IMR-90 (cell line): ENCODE results near the gene NAV2. TPM values are rescaled to one million over a fixed set of nuclear protein-coding genes. Genes with fewer than 3 reads are reported as not detected.

Experiments used
- ATAC-seq: fragments of 200-7000 bp; cut with Tn5 transposase; 2 replicates; pipeline ENCODE4 v1.9.1; 2020; ENCODE audit warnings: low read depth, mild to moderate bottlenecking, moderate library complexity
- BruUV-seq: library from RNA; stranded (reverse); fragments of 400-500 nt; replicated peaks from 2 replicates; lab custom pipeline; 2021; lab: Mats Ljungman, UMichigan
- CTCF ChIA-PET: fragments of 300-600 bp; formaldehyde crosslinking; extraction: SDS; loops from one replicate; lab custom pipeline; 2021; ENCODE audit warnings: antibody characterized with exemption; lab: Yijun Ruan, JAX
- POLR2A ChIA-PET: fragments of 300-600 bp; sonication (Branson Sonifier 250); formaldehyde crosslinking; loops from one replicate; lab custom pipeline; 2022; ENCODE audit warnings: antibody characterized with exemption; ENCODE audit not compliant: unreplicated experiment; lab: Charles Lee
- DNase-seq: peaks from one replicate; pipeline ENCODE4 v3.0.0; 2013
- H2AFZ ChIP-seq: replicated peaks from 2 replicates; pipeline ENCODE3; 2013; ENCODE audit warnings: low read length, mild to moderate bottlenecking; ENCODE audit not compliant: poor library complexity
- H2AK5ac ChIP-seq: 2 replicates; pipeline ENCODE4 v1.6.1; 2013; ENCODE audit warnings: low read depth, low read length, inconsistent platforms
- H2AK9ac ChIP-seq: replicated peaks from 2 replicates; pipeline ENCODE3; 2013; ENCODE audit warnings: mild to moderate bottlenecking, low read depth, low read length, moderate library complexity; ENCODE audit not compliant: poor library complexity
- H2BK120ac ChIP-seq: 2 replicates; pipeline ENCODE4 v1.6.1; 2013; ENCODE audit warnings: low read depth, low read length, inconsistent platforms
- H2BK15ac ChIP-seq: 3 replicates; pipeline ENCODE4 v1.6.1; 2013; ENCODE audit warnings: low read depth, low read length, inconsistent platforms
- H2BK20ac ChIP-seq: 2 replicates; pipeline ENCODE4 v1.6.1; 2013; ENCODE audit warnings: low read depth, mild to moderate bottlenecking, inconsistent platforms, low read length, moderate library complexity
- H2BK5ac ChIP-seq: 2 replicates; pipeline ENCODE4 v1.6.1; 2013; ENCODE audit warnings: mild to moderate bottlenecking, low read depth, low read length, inconsistent platforms; ENCODE audit not compliant: poor library complexity, severe bottlenecking
- H3K14ac ChIP-seq: replicated peaks from 2 replicates; pipeline ENCODE4 v1.6.1; 2013; ENCODE audit warnings: low read depth, low read length, inconsistent platforms
- H3K18ac ChIP-seq: 2 replicates; pipeline ENCODE4 v1.6.1; 2013; ENCODE audit warnings: low read depth, low read length, control low read depth
- H3K23ac ChIP-seq: 2 replicates; pipeline ENCODE4 v1.6.1; 2013; ENCODE audit warnings: low read depth, low read length, inconsistent platforms
- H3K27ac ChIP-seq: 2 replicates; pipeline ENCODE4 v1.5.1; 2013; ENCODE audit warnings: mild to moderate bottlenecking, control low read depth, low read length; ENCODE audit not compliant: insufficient read depth
- H3K27me3 ChIP-seq: 2 replicates; pipeline ENCODE4 v1.6.1; 2013; ENCODE audit warnings: low read length; ENCODE audit not compliant: control insufficient read depth, insufficient read depth
- H3K36me3 ChIP-seq: 2 replicates; pipeline ENCODE4 v1.6.1; 2013; ENCODE audit warnings: low read length, mixed read lengths; ENCODE audit not compliant: control insufficient read depth, insufficient read depth
- H3K4ac ChIP-seq: 2 replicates; pipeline ENCODE4 v1.6.1; 2013; ENCODE audit warnings: low read depth, low read length, inconsistent platforms
- H3K4me1 ChIP-seq: 2 replicates; pipeline ENCODE4 v1.6.1; 2013; ENCODE audit warnings: low read length, mixed read lengths; ENCODE audit not compliant: control insufficient read depth, insufficient read depth
- H3K4me2 ChIP-seq: 2 replicates; pipeline ENCODE4 v1.6.1; 2013; ENCODE audit warnings: low read depth, mild to moderate bottlenecking, control low read depth, low read length, moderate library complexity
- H3K4me3 ChIP-seq: 2 replicates; pipeline ENCODE4 v1.5.1; 2013; ENCODE audit warnings: low read depth, mild to moderate bottlenecking, control low read depth, low read length, moderate library complexity; ENCODE audit not compliant: insufficient read depth
- H3K56ac ChIP-seq: 2 replicates; pipeline ENCODE4 v1.6.1; 2013; ENCODE audit warnings: low read length, inconsistent platforms; ENCODE audit not compliant: insufficient read depth; ENCODE audit errors: extremely low read depth
- H3K79me1 ChIP-seq, 2 experiments: 2 replicates each; pipeline ENCODE4 v1.6.1; 2013; ENCODE audit warnings: low read length in 2 of 2, inconsistent platforms in 1 of 2, low read depth in 1 of 2
- H3K9ac ChIP-seq: 2 replicates; pipeline ENCODE4 v1.6.1; 2013; ENCODE audit warnings: low read depth, low read length, control low read depth
- H3K9me1 ChIP-seq: 2 replicates; pipeline ENCODE4 v1.6.1; 2013; ENCODE audit warnings: low read length, inconsistent platforms; ENCODE audit not compliant: insufficient read depth
- H3K9me3 ChIP-seq: 2 replicates; pipeline ENCODE4 v1.6.1; 2013; ENCODE audit warnings: low read length; ENCODE audit not compliant: control insufficient read depth, insufficient read depth
- H4K20me1 ChIP-seq: 2 replicates; pipeline ENCODE4 v1.6.1; 2013; ENCODE audit warnings: low read length, inconsistent platforms; ENCODE audit not compliant: insufficient read depth
- H4K5ac ChIP-seq: 2 replicates; pipeline ENCODE4 v1.6.1; 2013; ENCODE audit warnings: mild to moderate bottlenecking, low read depth, low read length, control low read depth
- H4K8ac ChIP-seq, 2 experiments: 2 replicates each; pipeline ENCODE4 v1.6.1; 2013; ENCODE audit warnings: low read depth in 2 of 2, low read length in 2 of 2, control low read depth in 1 of 2, inconsistent platforms in 1 of 2
- H4K91ac ChIP-seq: 2 replicates; pipeline ENCODE4 v1.6.1; 2013; ENCODE audit warnings: low read depth, low read length, inconsistent platforms; ENCODE audit not compliant: insufficient read depth
- CEBPB ChIP-seq: IDR thresholded peaks from 2 replicates; pipeline ENCODE4 v1.6.1; 2012; ENCODE audit warnings: low read depth, low read length, improper control_type of control experiment
- CTCF ChIP-seq: conservative IDR thresholded peaks from 2 replicates; pipeline ENCODE4 v1.5.1; 2012; ENCODE audit warnings: mild to moderate bottlenecking, low read depth, low read length, improper control_type of control experiment
- ELK1 ChIP-seq: fragments of 150-350 bp; IDR thresholded peaks from 2 replicates; pipeline ENCODE4 v1.6.1; 2016; ENCODE audit warnings: low read depth, mild to moderate bottlenecking, low read length, moderate library complexity, borderline replicate concordance
- FOS ChIP-seq: fragments of 150-350 bp; IDR thresholded peaks from 2 replicates; pipeline ENCODE4 v1.6.1; 2016; ENCODE audit warnings: low read depth, low read length
- MAFK ChIP-seq: IDR thresholded peaks from 2 replicates; pipeline ENCODE4 v1.6.1; 2012; ENCODE audit warnings: low read depth, low read length, improper control_type of control experiment
- MXI1 ChIP-seq: IDR thresholded peaks from 2 replicates; pipeline ENCODE4 v1.6.1; 2012; ENCODE audit warnings: low read depth, mild to moderate bottlenecking, low read length, moderate library complexity, borderline replicate concordance
- NFE2L2 ChIP-seq: fragments of 150-350 bp; IDR thresholded peaks from 2 replicates; pipeline ENCODE4 v1.6.1; 2016; ENCODE audit warnings: low read depth, mild to moderate bottlenecking, low read length
- RFX5 ChIP-seq: IDR thresholded peaks from 2 replicates; pipeline ENCODE4 v1.8.0; 2012; ENCODE audit warnings: low read depth, mild to moderate bottlenecking, low read length, moderate library complexity
- SMC3 ChIP-seq: fragments of 150-350 bp; IDR thresholded peaks from 2 replicates; pipeline ENCODE4 v1.6.1; 2016; ENCODE audit warnings: low read depth, mild to moderate bottlenecking, antibody characterized with exemption, low read length, moderate library complexity
- USF2 ChIP-seq: fragments of 150-350 bp; IDR thresholded peaks from 2 replicates; pipeline ENCODE4 v1.6.1; 2017; ENCODE audit warnings: mild to moderate bottlenecking, antibody characterized with exemption, low read length, low read depth
- WGBS, 2 experiments: methylation state at CpG; one replicate each; pipeline versions ENCODE4 v1.1.5 to v1.1.7; 2013; ENCODE audit warnings: missing lambda C conversion rate in 2 of 2; ENCODE audit not compliant: insufficient read length in 1 of 2; ENCODE audit errors: extremely low coverage in 2 of 2; 5-methylcytosine and 5-hydroxymethylcytosine counted together
- dilution Hi-C: fragments of 300-500 bp; cut with HindIII; formaldehyde crosslinking; loops from one replicate; pipeline ENCODE4 v1.14.3; 2018; ENCODE audit warnings: low sequenced_read_pairs; ENCODE audit not compliant: unreplicated experiment
- in situ Hi-C: fragments of 300-500 bp; cut with MboI; formaldehyde crosslinking; loops from 3 replicates; pipeline ENCODE4 v1.14.3; 2019; ENCODE audit warnings: low sequenced_read_pairs, inconsistent platforms, mixed read lengths
- intact Hi-C: fragments of 100-400 bp; cut with micrococcal nuclease; formaldehyde crosslinking; loops from 2 replicates; pipeline ENCODE4 v1.10.0; 2022
- polyA plus RNA-seq, 3 experiments: library from polyadenylated mRNA; depleted of rRNA; stranded (reverse); fragments of >200 nt; gene quantifications; 2 replicates each; pipeline ENCODE4 v1.2.3, GENCODE V29; 2012; ENCODE audit warnings: low replicate concordance in 1 of 3
- total RNA-seq: library from RNA; depleted of rRNA; stranded (reverse); fragments of >200 nt; gene quantifications from 2 replicates; pipeline ENCODE4 v1.2.3, GENCODE V29; 2012

The NAV2 gene
- total and polyA plus RNA-seq, 2 of the 4 experiments (the other 2 are of a cell fraction): 4.5 to 12.6 TPM

- peaks cover 20% of the 10 kb centered on the region for H3K36me3 ChIP-seq
- H3K4me3 ChIP-seq: no peak overlapping the region
Observed at GRCh38 chr11:19946681-19947080, 234.0 kb downstream of the NAV2 start.

More at GRCh38 chr11:19946681-19947080, 234.0 kb downstream of the NAV2 start:
- Histone ChIP-seq H3K9me1 (no peaks in the 10 kb centered on the region), H3K18ac (no peak overlapping the region), H2BK120ac (no peak overlapping the region), H3K27me3 (no peaks in the 10 kb centered on the region), H3K79me1 (peaks cover 2 to 3% of the 10 kb centered on the region in 2 experiments; a peak in 3 of 4 replicates), H3K4me2 (no peak overlapping the region), H2AK9ac (no peak overlapping the region), H2BK20ac (no peak overlapping the region), H2BK15ac (no peak overlapping the region), H2BK5ac (no peak overlapping the region), H3K9ac (no peak overlapping the region), H3K27ac (no peak overlapping the region), H4K20me1 (peaks cover 1% of the 10 kb centered on the region; the same call in 1 of the 2 replicates), H2AK5ac (no peak overlapping the region), H3K4ac (no peak overlapping the region), H3K56ac (no peak overlapping the region), H3K23ac (no peak overlapping the region), H4K8ac (no peak overlapping the region), H4K5ac (no peak overlapping the region), H3K4me1 (peaks cover 1% of the 10 kb centered on the region; the same call in 1 of the 2 replicates), H2AFZ (no peak overlapping the region), H4K91ac (no peak overlapping the region), H3K9me3 (no peaks in the 10 kb centered on the region), H3K14ac (no peak overlapping the region)
- WGBS, 2 experiments: no CpG with 5 or more reads among the region's 1 CpG
- BruUV-seq: no TSS peak
- CTCF ChIA-PET: no interaction called here
- dilution Hi-C loops (no loop called here), in situ Hi-C loops (loop anchor here (5.0 to 25.0 kb wide), 3 partner anchors 181 to 666 kb away; partner anchors contain the start of gene HTATIP2), intact Hi-C loops (loop anchor here (10.0 kb wide), 1 partner anchor 668 kb away; no protein-coding TSS in a partner anchor)
- no peak for TF ChIP-seq CEBPB
- no peak for TF ChIP-seq FOS
- no peak for TF ChIP-seq SMC3
- no peak for TF ChIP-seq USF2
- TF ChIP-seq MXI1: no peak
- no peak for TF ChIP-seq ELK1
- no peak for TF ChIP-seq NFE2L2
- no peak for TF ChIP-seq MAFK
- no peak for TF ChIP-seq RFX5
- no peak for TF ChIP-seq CTCF
- POLR2A ChIA-PET: no interaction called here
- DNase-seq (no peak), ATAC-seq (no peak)
